Ishikawa (cell line): Measurements from ENCODE around the gene HCN2.

Experiments used
- CEBPB ChIP-seq: IDR thresholded peaks from 2 replicates; pipeline ENCODE4 v1.6.1; 2012
- EGR1 ChIP-seq: IDR thresholded peaks from 2 replicates; pipeline ENCODE4 v1.6.1; 2012
- EP300 ChIP-seq: IDR thresholded peaks from 2 replicates; pipeline ENCODE4 v1.6.1; 2012; ENCODE audit warnings: borderline replicate concordance
- NFIC ChIP-seq: IDR thresholded peaks from 2 replicates; pipeline ENCODE4 v1.6.1; 2012
- RAD21 ChIP-seq: IDR thresholded peaks from 2 replicates; pipeline ENCODE4 v1.6.1; 2012; ENCODE audit warnings: low read depth
- TAF1 ChIP-seq: IDR thresholded peaks from 2 replicates; pipeline ENCODE4 v1.6.1; 2012; ENCODE audit warnings: low read depth, mild to moderate bottlenecking
- TCF12 ChIP-seq: IDR thresholded peaks from 2 replicates; pipeline ENCODE4 v1.6.1; 2012; ENCODE audit warnings: low read depth
- TEAD4 ChIP-seq: IDR thresholded peaks from 2 replicates; pipeline ENCODE4 v1.6.1; 2012
- YY1 ChIP-seq: IDR thresholded peaks from 2 replicates; pipeline ENCODE4 v1.6.1; 2012; ENCODE audit warnings: low read depth
- TF ChIP-seq, protein P1 (sequence below): IDR thresholded peaks from 2 replicates; pipeline ENCODE4 v1.6.1; 2012
- TF ChIP-seq, protein P2 (sequence below): IDR thresholded peaks from 2 replicates; pipeline ENCODE4 v1.6.1; 2012; ENCODE audit warnings: low read depth, mild to moderate bottlenecking
- TF ChIP-seq, protein P3 (sequence below): IDR thresholded peaks from 2 replicates; pipeline ENCODE4 v1.6.1; 2012

DNA sequence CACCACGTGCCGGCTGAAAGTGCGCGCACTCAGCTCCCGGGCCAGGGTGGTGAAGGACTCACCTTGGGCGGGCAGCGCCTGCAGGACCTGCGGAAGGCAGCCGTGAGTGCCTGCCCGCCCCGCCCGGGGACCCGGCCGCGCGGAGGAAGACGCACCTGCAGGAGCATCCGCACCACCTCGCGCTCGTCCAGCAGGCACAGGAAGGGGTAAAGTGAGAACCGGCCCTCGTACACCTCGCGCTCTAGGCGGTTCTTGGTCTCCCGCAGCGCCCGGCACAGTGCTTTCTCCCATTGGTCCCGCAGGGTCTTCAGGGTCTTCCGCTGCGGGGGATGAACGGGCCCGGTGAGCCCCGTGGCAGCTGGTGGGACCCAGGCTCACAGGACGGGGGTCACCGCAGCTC is 33.0 kb downstream of the HCN2 start:
- TF ChIP-seq EP300, result no peak
- no peak for TF ChIP-seq TEAD4
- TF ChIP-seq, protein P1, sequence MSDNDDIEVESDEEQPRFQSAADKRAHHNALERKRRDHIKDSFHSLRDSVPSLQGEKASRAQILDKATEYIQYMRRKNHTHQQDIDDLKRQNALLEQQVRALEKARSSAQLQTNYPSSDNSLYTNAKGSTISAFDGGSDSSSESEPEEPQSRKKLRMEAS, result no peak
- TF ChIP-seq TCF12, result no peak
- no peak for TF ChIP-seq CEBPB
- no peak for TF ChIP-seq EGR1
- TF ChIP-seq YY1, result no peak
- TF ChIP-seq, protein P2, sequence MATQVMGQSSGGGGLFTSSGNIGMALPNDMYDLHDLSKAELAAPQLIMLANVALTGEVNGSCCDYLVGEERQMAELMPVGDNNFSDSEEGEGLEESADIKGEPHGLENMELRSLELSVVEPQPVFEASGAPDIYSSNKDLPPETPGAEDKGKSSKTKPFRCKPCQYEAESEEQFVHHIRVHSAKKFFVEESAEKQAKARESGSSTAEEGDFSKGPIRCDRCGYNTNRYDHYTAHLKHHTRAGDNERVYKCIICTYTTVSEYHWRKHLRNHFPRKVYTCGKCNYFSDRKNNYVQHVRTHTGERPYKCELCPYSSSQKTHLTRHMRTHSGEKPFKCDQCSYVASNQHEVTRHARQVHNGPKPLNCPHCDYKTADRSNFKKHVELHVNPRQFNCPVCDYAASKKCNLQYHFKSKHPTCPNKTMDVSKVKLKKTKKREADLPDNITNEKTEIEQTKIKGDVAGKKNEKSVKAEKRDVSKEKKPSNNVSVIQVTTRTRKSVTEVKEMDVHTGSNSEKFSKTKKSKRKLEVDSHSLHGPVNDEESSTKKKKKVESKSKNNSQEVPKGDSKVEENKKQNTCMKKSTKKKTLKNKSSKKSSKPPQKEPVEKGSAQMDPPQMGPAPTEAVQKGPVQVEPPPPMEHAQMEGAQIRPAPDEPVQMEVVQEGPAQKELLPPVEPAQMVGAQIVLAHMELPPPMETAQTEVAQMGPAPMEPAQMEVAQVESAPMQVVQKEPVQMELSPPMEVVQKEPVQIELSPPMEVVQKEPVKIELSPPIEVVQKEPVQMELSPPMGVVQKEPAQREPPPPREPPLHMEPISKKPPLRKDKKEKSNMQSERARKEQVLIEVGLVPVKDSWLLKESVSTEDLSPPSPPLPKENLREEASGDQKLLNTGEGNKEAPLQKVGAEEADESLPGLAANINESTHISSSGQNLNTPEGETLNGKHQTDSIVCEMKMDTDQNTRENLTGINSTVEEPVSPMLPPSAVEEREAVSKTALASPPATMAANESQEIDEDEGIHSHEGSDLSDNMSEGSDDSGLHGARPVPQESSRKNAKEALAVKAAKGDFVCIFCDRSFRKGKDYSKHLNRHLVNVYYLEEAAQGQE, result no peak
- no peak for TF ChIP-seq TAF1
- TF ChIP-seq, protein P3, sequence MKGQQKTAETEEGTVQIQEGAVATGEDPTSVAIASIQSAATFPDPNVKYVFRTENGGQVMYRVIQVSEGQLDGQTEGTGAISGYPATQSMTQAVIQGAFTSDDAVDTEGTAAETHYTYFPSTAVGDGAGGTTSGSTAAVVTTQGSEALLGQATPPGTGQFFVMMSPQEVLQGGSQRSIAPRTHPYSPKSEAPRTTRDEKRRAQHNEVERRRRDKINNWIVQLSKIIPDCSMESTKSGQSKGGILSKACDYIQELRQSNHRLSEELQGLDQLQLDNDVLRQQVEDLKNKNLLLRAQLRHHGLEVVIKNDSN, result no peak
- TF ChIP-seq RAD21, result no peak
- TF ChIP-seq NFIC, result no peak
